Breast epithelium (tissue), 3 donors: ENCODE data around the gene TAAR9.

ENCODE experiments used
- CTCF ChIP-seq, 3 donors: fragments of 450-650 bp; IDR thresholded peaks; one replicate each; pipeline ENCODE4 v1.5.1; 2016 to 2017; ENCODE audit warnings: antibody characterized with exemption in 3 of 3, mild to moderate bottlenecking in 3 of 3, moderate library complexity in 3 of 3
- POLR2A ChIP-seq: fragments of 450-650 bp; IDR thresholded peaks from one replicate; pipeline ENCODE4 v1.6.1; 2016; ENCODE audit warnings: antibody characterized with exemption, mild to moderate bottlenecking, moderate library complexity

- no peak for TF ChIP-seq CTCF (IDR thresholded peaks at IDR 0.05)
- no peak for TF ChIP-seq POLR2A
These were observed 14.3 kb downstream of the TAAR9 start, which contains the start of gene TAAR8 for GRCh38 chr6:132552372-132552771.
